ENCODE measurements around the gene KMT5B.
A peak's percentile ranks its signal among the peaks of the same experiment; 100 is the strongest.

Gene KMT5B

DNA sequence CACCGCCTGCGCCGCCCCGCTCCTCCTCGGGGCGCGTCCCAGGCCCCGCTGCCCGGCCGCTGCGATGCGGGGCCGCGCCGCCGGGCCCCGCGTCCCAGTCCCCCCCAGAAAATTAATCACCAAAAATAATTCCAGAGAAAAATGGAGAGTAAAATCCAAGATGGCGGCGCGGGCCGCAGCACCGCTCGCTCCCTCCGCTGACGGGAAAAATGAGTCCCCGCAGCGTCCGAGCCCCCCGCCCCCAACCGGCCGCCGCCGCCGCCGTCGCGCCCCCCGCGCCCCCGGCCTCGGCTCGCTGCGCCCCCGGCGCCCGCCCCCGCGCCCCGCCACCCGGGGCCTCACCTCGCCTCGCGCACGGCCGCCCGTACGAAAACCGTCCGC, at the start of gene KMT5B:
TSS of gene KMT5B (minus strand) at position 162 of the 381 bp plus-strand sequence. CDS start 23,220 bp downstream, outside the sequence.
- Histone ChIP-seq H3K27me3 (ENCODE audit: control insufficient read depth in 2 of 2, insufficient read depth in 2 of 2, low read length in 2 of 2) (no peaks in the 10 kb centered on the region), H3K9me3 (ENCODE audit: control insufficient read depth in 2 of 2, low read length in 2 of 2) (no peaks in the 10 kb centered on the region), H3K9ac (ENCODE audit: low read depth in 1 of 2, low read length in 2 of 2) (peak within 1 kb of the TSS; percentile 84 to 95), H3K27ac (ENCODE audit: low read depth in 2 of 2, low read length in 2 of 2) (peak within 1 kb of the TSS; percentile 97 to 98), H3K4me1 (ENCODE audit: control insufficient read depth in 2 of 2, insufficient read depth in 2 of 2, low read length in 2 of 2) (peaks cover 40 to 45% of the 10 kb centered on the region in 2 donors), H3K36me3 (ENCODE audit: control insufficient read depth in 2 of 2, insufficient read depth in 2 of 2, low read length in 2 of 2) (no peaks in the 10 kb centered on the region), H3K4me3 (ENCODE audit: low read length in 2 of 2) (peak within 1 kb of the TSS; percentile 83 to 94)

DNA sequence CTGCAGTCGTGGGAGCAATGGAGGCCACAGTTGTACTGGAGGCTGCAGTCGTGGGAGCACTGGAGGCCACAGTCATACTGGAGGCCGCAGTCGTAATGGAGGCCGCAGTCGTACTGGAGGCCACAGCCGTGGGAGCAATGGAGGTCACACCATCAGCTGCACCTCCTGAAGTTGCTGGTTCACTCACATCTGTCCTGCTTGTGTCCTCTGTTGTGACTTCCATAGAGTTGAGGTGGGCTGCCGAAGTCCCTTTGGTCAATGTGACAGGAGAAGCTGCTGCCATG, 49.4 kb upstream of the KMT5B start:
- Histone ChIP-seq H3K9ac (ENCODE audit: low read depth in 1 of 2, low read length in 2 of 2) (no peak overlapping the region), H3K4me3 (ENCODE audit: low read length in 2 of 2) (no peak overlapping the region), H3K9me3 (ENCODE audit: control insufficient read depth in 2 of 2, low read length in 2 of 2) (no peaks in the 10 kb centered on the region), H3K36me3 (ENCODE audit: control insufficient read depth in 2 of 2, insufficient read depth in 2 of 2, low read length in 2 of 2) (peaks cover 56 to 64% of the 10 kb centered on the region in 2 donors), H3K27me3 (ENCODE audit: control insufficient read depth in 2 of 2, insufficient read depth in 2 of 2, low read length in 2 of 2) (no peaks in the 10 kb centered on the region), H3K27ac (ENCODE audit: low read depth in 2 of 2, low read length in 2 of 2) (no peak overlapping the region), H3K4me1 (ENCODE audit: control insufficient read depth in 2 of 2, insufficient read depth in 2 of 2, low read length in 2 of 2) (peaks cover 10 to 21% of the 10 kb centered on the region in 2 donors)

DNA sequence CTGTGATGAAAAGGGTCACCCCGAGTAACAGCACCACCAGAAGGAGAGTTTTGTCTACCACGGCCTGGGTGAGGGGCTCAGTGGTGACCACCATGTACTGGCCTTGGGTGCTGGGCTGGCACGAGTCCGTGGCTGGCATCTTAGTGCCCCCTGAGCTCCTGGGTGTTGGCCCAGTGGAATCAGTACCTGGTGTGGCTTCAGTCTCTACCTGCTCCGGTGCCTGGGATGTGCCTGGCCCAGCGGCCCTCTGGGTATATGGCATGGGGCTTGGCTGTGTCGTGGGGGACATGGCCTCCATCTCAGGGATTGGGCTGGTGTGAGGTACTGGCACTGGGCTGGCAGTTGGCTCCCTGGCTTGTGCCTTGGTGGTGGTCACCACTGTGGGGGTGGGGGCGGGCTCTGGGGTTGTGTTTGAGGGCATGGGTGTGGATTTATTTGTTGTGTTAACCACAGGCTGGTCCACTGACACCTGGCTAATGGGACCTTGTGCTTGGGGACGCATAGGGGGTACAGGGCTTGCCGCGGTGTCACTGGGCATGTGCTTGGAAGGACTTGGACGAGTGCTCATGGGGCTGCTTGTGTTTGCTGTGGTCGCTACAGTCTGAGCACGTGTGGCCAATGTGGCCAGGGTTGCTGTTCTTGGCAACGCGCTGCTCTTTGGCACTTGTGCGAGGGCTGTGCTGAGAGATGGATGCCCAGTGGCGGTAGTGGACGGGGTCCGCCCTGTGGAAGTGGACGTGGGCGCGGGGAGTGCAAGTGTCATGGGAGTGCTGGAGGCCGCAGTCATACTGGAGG, 48.9 kb upstream of the KMT5B start:
- Histone ChIP-seq H3K9me3 (ENCODE audit: control insufficient read depth in 2 of 2, low read length in 2 of 2) (no peaks in the 10 kb centered on the region), H3K36me3 (ENCODE audit: control insufficient read depth in 2 of 2, insufficient read depth in 2 of 2, low read length in 2 of 2) (peaks cover 54 to 59% of the 10 kb centered on the region in 2 donors), H3K4me3 (ENCODE audit: low read length in 2 of 2) (no peak overlapping the region), H3K4me1 (ENCODE audit: control insufficient read depth in 2 of 2, insufficient read depth in 2 of 2, low read length in 2 of 2) (peaks cover 7 to 19% of the 10 kb centered on the region in 2 donors), H3K27ac (ENCODE audit: low read depth in 2 of 2, low read length in 2 of 2) (no peak overlapping the region), H3K9ac (ENCODE audit: low read depth in 1 of 2, low read length in 2 of 2) (no peak overlapping the region), H3K27me3 (ENCODE audit: control insufficient read depth in 2 of 2, insufficient read depth in 2 of 2, low read length in 2 of 2) (no peaks in the 10 kb centered on the region)

DNA sequence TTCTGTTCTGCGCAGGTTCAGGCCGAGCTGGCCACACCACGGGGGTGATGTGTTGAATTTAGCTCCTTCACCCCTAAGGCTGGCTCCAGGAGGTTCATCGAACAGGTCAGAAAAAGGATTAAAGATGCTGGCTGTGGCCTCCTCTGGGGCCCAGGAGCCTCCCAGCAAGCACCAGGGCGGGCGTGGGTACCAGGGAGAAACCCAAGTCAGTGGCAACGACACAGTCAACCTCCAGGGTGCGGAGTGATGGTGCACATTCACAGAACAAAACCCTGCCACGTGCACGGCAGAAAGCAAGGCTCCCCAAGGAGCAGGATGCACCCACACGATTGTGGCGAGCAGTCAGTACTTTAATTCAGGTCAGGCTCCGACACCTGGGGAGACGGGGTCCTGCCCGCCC, 47.9 kb upstream of the KMT5B start:
- Histone ChIP-seq H3K27ac (ENCODE audit: low read depth in 2 of 2, low read length in 2 of 2) (no peak overlapping the region), H3K36me3 (ENCODE audit: control insufficient read depth in 2 of 2, insufficient read depth in 2 of 2, low read length in 2 of 2) (peaks cover 48 to 50% of the 10 kb centered on the region in 2 donors), H3K4me1 (ENCODE audit: control insufficient read depth in 2 of 2, insufficient read depth in 2 of 2, low read length in 2 of 2) (peaks cover 7 to 16% of the 10 kb centered on the region in 2 donors), H3K9ac (ENCODE audit: low read depth in 1 of 2, low read length in 2 of 2) (no peak overlapping the region), H3K4me3 (ENCODE audit: low read length in 2 of 2) (no peak overlapping the region), H3K27me3 (ENCODE audit: control insufficient read depth in 2 of 2, insufficient read depth in 2 of 2, low read length in 2 of 2) (no peaks in the 10 kb centered on the region), H3K9me3 (ENCODE audit: control insufficient read depth in 2 of 2, low read length in 2 of 2) (no peaks in the 10 kb centered on the region)

DNA sequence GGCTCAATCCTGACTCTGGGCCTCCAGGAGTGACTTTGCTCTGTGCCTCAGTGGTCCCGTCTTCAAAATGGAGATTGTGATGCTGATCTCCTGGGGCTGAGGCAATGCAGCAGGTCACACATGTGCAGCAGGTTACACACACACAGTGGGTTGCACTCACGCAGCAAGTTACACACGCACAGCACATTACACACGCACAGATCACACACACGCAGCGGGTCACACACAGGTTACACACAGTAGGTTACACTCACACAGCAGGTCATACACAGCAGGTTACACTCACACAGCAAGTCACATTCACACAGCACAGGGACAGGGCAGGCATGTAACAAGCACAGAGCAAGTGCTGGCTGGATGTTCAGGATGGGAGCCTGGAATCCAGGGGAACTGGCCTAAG, 47.4 kb upstream of the KMT5B start:
- Histone ChIP-seq H3K36me3 (ENCODE audit: control insufficient read depth in 2 of 2, insufficient read depth in 2 of 2, low read length in 2 of 2) (peaks cover 45% of the 10 kb centered on the region in 2 donors), H3K9ac (ENCODE audit: low read depth in 1 of 2, low read length in 2 of 2) (no peak overlapping the region), H3K9me3 (ENCODE audit: control insufficient read depth in 2 of 2, low read length in 2 of 2) (no peaks in the 10 kb centered on the region), H3K4me1 (ENCODE audit: control insufficient read depth in 2 of 2, insufficient read depth in 2 of 2, low read length in 2 of 2) (peaks cover 7 to 11% of the 10 kb centered on the region in 2 donors), H3K4me3 (ENCODE audit: low read length in 2 of 2) (no peak overlapping the region), H3K27ac (ENCODE audit: low read depth in 2 of 2, low read length in 2 of 2) (no peak overlapping the region), H3K27me3 (ENCODE audit: control insufficient read depth in 2 of 2, insufficient read depth in 2 of 2, low read length in 2 of 2) (no peaks in the 10 kb centered on the region)

DNA sequence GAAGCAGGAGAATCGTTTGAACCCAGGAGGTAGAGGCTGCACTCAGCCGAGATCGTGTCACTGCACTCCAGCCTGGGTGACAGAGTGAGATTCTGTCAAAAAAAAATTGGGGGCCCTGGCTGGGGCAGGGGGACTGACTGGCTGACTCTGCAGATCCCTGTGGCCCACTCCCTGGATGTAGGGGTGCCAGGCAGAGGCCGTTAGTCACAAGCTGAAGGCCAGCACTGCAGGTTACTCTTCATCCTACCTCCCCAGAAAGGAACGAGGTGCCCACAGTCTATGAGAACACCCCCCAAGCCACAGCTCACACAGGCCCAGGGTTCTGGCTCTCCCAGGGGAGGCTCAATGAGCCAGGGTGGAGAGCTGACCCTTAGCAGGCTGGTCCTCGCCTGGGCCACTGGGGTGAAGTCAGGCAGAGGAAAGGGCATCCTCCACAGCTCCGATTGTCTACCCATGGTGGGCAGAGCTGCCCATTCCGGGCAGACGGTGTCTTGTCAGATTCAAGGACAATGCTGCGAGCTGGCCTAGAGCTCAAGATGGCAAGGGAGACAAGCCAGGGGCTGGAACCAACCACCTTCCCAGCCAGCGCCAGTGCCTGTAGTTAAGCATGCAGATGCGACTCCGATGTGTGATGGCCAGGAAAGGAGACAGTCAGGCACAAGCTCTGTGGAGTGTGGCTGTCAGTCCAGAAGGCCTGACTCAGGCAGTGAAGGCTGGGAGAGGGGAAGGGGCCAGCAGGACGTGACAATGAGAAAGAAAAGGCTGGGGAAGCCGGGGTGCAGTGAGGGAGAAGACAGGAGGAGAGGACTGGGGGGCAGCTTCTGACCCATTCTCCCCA, 46.2 kb upstream of the KMT5B start:
- Histone ChIP-seq H3K27me3 (ENCODE audit: control insufficient read depth in 2 of 2, insufficient read depth in 2 of 2, low read length in 2 of 2) (no peaks in the 10 kb centered on the region), H3K9me3 (ENCODE audit: control insufficient read depth in 2 of 2, low read length in 2 of 2) (no peaks in the 10 kb centered on the region), H3K4me1 (ENCODE audit: control insufficient read depth in 2 of 2, insufficient read depth in 2 of 2, low read length in 2 of 2) (peaks cover 5 to 7% of the 10 kb centered on the region in 2 donors), H3K36me3 (ENCODE audit: control insufficient read depth in 2 of 2, insufficient read depth in 2 of 2, low read length in 2 of 2) (peaks cover 34 to 36% of the 10 kb centered on the region in 2 donors), H3K27ac (ENCODE audit: low read depth in 2 of 2, low read length in 2 of 2) (no peak overlapping the region), H3K9ac (ENCODE audit: low read depth in 1 of 2, low read length in 2 of 2) (no peak overlapping the region), H3K4me3 (ENCODE audit: low read length in 2 of 2) (no peak overlapping the region)

DNA sequence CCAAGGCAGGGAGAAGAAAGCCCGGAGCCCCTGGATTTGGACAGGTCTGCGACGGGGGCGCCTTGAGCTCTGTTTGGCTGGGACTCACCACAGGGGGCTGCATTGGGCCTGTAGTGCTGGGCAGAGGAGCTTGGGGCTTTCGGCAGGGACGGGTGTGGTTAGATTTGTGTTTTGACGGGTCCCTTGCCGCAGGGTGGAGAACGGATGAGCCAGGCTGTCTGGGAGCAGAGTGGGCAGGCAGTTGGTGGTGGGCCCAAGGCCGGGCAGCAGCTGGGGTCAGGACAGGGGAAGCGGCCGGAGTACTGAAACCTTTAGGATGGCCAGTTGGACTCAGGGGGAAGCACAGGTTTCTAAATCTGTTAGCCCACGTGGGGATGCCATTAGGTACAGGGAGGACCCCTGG, 45.3 kb upstream of the KMT5B start:
- Histone ChIP-seq H3K4me3 (ENCODE audit: low read length in 2 of 2) (no peak overlapping the region), H3K27me3 (ENCODE audit: control insufficient read depth in 2 of 2, insufficient read depth in 2 of 2, low read length in 2 of 2) (no peaks in the 10 kb centered on the region), H3K36me3 (ENCODE audit: control insufficient read depth in 2 of 2, insufficient read depth in 2 of 2, low read length in 2 of 2) (peaks cover 26 to 28% of the 10 kb centered on the region in 2 donors), H3K4me1 (ENCODE audit: control insufficient read depth in 2 of 2, insufficient read depth in 2 of 2, low read length in 2 of 2) (peaks cover 5 to 7% of the 10 kb centered on the region in 2 donors), H3K9ac (ENCODE audit: low read depth in 1 of 2, low read length in 2 of 2) (no peak overlapping the region), H3K9me3 (ENCODE audit: control insufficient read depth in 2 of 2, low read length in 2 of 2) (no peaks in the 10 kb centered on the region), H3K27ac (ENCODE audit: low read depth in 2 of 2, low read length in 2 of 2) (no peak overlapping the region)

DNA sequence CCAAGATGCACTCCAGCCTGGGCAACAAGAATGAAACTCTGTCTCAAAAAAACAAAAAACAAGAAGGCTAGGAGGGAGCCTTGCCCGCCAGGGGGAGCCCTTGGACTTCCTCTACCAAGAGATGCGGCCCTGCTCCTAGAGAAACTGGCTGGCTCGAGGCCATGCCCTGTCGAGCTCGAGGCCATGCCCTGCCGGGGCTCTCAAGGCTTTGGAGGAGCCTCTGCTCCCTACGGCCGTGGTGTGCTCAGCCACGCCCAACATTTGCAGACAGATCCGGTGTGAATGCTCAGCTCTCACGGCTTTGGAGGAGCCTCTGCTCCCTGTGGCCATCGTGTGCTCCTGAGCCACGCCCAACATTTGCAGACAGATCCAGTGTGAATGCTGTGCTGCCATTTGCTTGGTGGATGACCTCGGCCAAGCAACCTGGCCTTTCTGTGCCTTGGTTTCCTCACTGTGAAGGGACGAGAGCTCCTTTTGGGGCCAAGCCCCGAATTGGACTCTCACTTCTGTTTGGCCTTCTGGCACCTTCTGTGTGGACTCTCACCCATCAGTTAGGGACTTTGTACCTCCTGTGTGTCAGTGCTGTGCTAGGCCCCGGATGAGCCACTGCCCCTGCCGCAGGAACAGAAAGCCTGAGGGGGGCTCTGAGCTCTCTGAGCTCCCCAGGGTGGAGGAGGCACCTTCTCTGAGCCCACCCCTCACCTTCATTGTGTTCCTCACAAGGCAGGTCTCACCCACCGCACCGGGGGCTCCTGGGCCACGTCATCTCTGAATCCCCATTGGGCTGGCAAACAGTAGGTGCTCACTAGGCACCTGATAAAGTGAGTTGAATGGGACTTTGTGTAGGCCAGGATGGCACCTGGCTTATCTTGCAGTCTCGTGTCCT, 44.6 kb upstream of the KMT5B start:
- H3K27ac ChIP-seq (ENCODE audit: low read depth in 2 of 2, low read length in 2 of 2), result no peak overlapping the region
- peak overlapping the region in 1 of 2 donors; percentile 41 for H3K9ac ChIP-seq (ENCODE audit: low read depth in 1 of 2, low read length in 2 of 2)
- peaks cover 22% of the 10 kb centered on the region in 2 donors for H3K36me3 ChIP-seq (ENCODE audit: control insufficient read depth in 2 of 2, insufficient read depth in 2 of 2, low read length in 2 of 2)
- H3K27me3 ChIP-seq (ENCODE audit: control insufficient read depth in 2 of 2, insufficient read depth in 2 of 2, low read length in 2 of 2), result no peaks in the 10 kb centered on the region
- H3K9me3 ChIP-seq (ENCODE audit: control insufficient read depth in 2 of 2, low read length in 2 of 2), result no peaks in the 10 kb centered on the region
- peak overlapping the region; percentile 32 to 45 for H3K4me3 ChIP-seq (ENCODE audit: low read length in 2 of 2)
- H3K4me1 ChIP-seq (ENCODE audit: control insufficient read depth in 2 of 2, insufficient read depth in 2 of 2, low read length in 2 of 2), result peaks cover 5 to 7% of the 10 kb centered on the region in 2 donors

DNA sequence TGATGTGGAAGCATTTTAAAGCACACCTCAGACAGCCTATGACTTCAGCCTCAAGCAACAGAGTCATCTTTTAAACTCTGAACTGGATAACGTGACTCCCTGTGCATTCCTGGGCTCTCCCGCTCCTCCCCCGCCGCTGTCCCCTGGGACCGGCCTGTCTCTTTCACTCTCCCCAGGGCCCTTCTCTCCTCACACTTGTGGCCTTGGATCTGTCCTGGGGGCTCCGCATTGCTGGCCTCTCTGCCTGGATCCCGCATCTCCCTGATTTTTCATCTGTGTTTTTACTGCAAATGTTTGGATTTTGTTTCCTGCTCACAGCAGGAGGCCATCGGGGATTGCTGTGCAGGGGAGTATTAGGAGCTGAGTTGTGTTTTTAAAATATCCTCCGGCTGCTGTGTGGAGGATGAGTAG, 43.2 kb upstream of the KMT5B start:
- Histone ChIP-seq H3K4me1 (ENCODE audit: control insufficient read depth in 2 of 2, insufficient read depth in 2 of 2, low read length in 2 of 2) (peaks cover 5 to 7% of the 10 kb centered on the region in 2 donors), H3K27ac (ENCODE audit: low read depth in 2 of 2, low read length in 2 of 2) (no peak overlapping the region), H3K27me3 (ENCODE audit: control insufficient read depth in 2 of 2, insufficient read depth in 2 of 2, low read length in 2 of 2) (no peaks in the 10 kb centered on the region), H3K9me3 (ENCODE audit: control insufficient read depth in 2 of 2, low read length in 2 of 2) (no peaks in the 10 kb centered on the region), H3K9ac (ENCODE audit: low read depth in 1 of 2, low read length in 2 of 2) (no peak overlapping the region), H3K4me3 (ENCODE audit: low read length in 2 of 2) (no peak overlapping the region), H3K36me3 (ENCODE audit: control insufficient read depth in 2 of 2, insufficient read depth in 2 of 2, low read length in 2 of 2) (peaks cover 8% of the 10 kb centered on the region in 2 donors)
